Neuronal stem cell (in vitro differentiated cells): Measurements from ENCODE around the gene SLC2A5.

ENCODE experiments used
- DNase-seq: peaks from one replicate; pipeline ENCODE4 v3.0.0-alpha.2; 2013; ENCODE audit warnings: low spot score
- H2AFZ ChIP-seq: one replicate; pipeline ENCODE4 v1.6.1; 2013; ENCODE audit warnings: mild to moderate bottlenecking, low read length, inconsistent platforms
- H2AK5ac ChIP-seq: 2 replicates; pipeline ENCODE4 v1.6.1; 2013; ENCODE audit warnings: low read depth, mild to moderate bottlenecking, inconsistent platforms, low read length, moderate library complexity, mixed read lengths
- H2BK120ac ChIP-seq: 2 replicates; pipeline ENCODE4 v1.6.1; 2013; ENCODE audit warnings: low read depth, mild to moderate bottlenecking, inconsistent platforms, low read length, moderate library complexity, mixed read lengths
- H2BK12ac ChIP-seq: one replicate; pipeline ENCODE4 v1.6.1; 2013; ENCODE audit warnings: low read length, inconsistent platforms
- H2BK15ac ChIP-seq: 2 replicates; pipeline ENCODE4 v1.6.1; 2013; ENCODE audit warnings: mild to moderate bottlenecking, low read length, inconsistent platforms, mixed read lengths
- H2BK5ac ChIP-seq: one replicate; pipeline ENCODE4 v1.6.1; 2013; ENCODE audit warnings: inconsistent platforms, mild to moderate bottlenecking, low read length, moderate library complexity
- H3K14ac ChIP-seq: one replicate; pipeline ENCODE4 v1.6.1; 2013; ENCODE audit warnings: low read length, inconsistent platforms
- H3K18ac ChIP-seq: 2 replicates; pipeline ENCODE4 v1.6.1; 2013; ENCODE audit warnings: low read length, inconsistent platforms
- H3K23ac ChIP-seq: 2 replicates; pipeline ENCODE4 v1.6.1; 2013; ENCODE audit warnings: low read depth, mild to moderate bottlenecking, mixed read lengths, low read length, inconsistent platforms; ENCODE audit not compliant: poor library complexity
- H3K27ac ChIP-seq: replicated peaks from 3 replicates; pipeline ENCODE4 v1.5.1; 2013; ENCODE audit warnings: low read length, inconsistent platforms
- H3K27me3 ChIP-seq, 3 experiments: 2 replicates each; pipeline ENCODE4 v1.6.1; 2013; ENCODE audit warnings: low read length in 3 of 3, mild to moderate bottlenecking in 2 of 3, inconsistent platforms in 1 of 3, low read depth in 1 of 3, mixed read lengths in 1 of 3, moderate library complexity in 1 of 3; ENCODE audit not compliant: control insufficient read depth in 3 of 3, insufficient read depth in 3 of 3
- H3K36me3 ChIP-seq, 2 donors: replicated peaks in 1 of 2; 2 replicates each; pipeline ENCODE4 v1.6.1; 2013; ENCODE audit warnings: low read length in 2 of 2; ENCODE audit not compliant: control insufficient read depth in 2 of 2, insufficient read depth in 2 of 2
- H3K4ac ChIP-seq: 2 replicates; pipeline ENCODE4 v1.6.1; 2013; ENCODE audit warnings: inconsistent platforms, mild to moderate bottlenecking, low read length, moderate library complexity
- H3K4me1 ChIP-seq, 2 donors: 1 replicate in 1 of 2; 2 replicates in 1 of 2; pipeline ENCODE4 v1.6.1; 2013; ENCODE audit warnings: low read length in 2 of 2, low read depth in 1 of 2; ENCODE audit not compliant: control insufficient read depth in 2 of 2, insufficient read depth in 1 of 2
- H3K4me2 ChIP-seq: one replicate; pipeline ENCODE4 v1.6.1; 2013; ENCODE audit warnings: mild to moderate bottlenecking, low read length, inconsistent platforms; ENCODE audit not compliant: insufficient read depth, poor library complexity, severe bottlenecking
- H3K4me3 ChIP-seq, 2 donors: 2 replicates each; pipeline ENCODE4 v1.5.1; 2013; ENCODE audit warnings: low read length in 2 of 2, mild to moderate bottlenecking in 2 of 2, inconsistent platforms in 1 of 2, moderate library complexity in 1 of 2
- H3K79me1 ChIP-seq: one replicate; pipeline ENCODE4 v1.6.1; 2013; ENCODE audit warnings: low read depth, mild to moderate bottlenecking, inconsistent platforms, low read length, moderate library complexity
- H3K9ac ChIP-seq: one replicate; pipeline ENCODE4 v1.6.1; 2013; ENCODE audit warnings: mild to moderate bottlenecking, low read depth, low read length, inconsistent platforms; ENCODE audit not compliant: poor library complexity
- H3K9me3 ChIP-seq, 2 donors: replicated peaks in 1 of 2; 2 replicates each; pipeline versions ENCODE3 to v1.6.1; 2013; ENCODE audit warnings: low read length in 2 of 2, mild to moderate bottlenecking in 2 of 2, inconsistent platforms in 1 of 2, low read depth in 1 of 2, mixed read lengths in 1 of 2, moderate library complexity in 1 of 2; ENCODE audit not compliant: control insufficient read depth in 2 of 2, insufficient read depth in 1 of 2
- H4K8ac ChIP-seq: one replicate; pipeline ENCODE4 v1.6.1; 2013; ENCODE audit warnings: low read depth, mild to moderate bottlenecking, inconsistent platforms, low read length, moderate library complexity
- H4K91ac ChIP-seq: one replicate; pipeline ENCODE4 v1.6.1; 2013; ENCODE audit warnings: low read length, low read depth, mild to moderate bottlenecking, inconsistent platforms; ENCODE audit not compliant: poor library complexity
- WGBS, 2 donors: extraction: QIAGEN DNeasy Blood & Tissue Kit; methylation state at CpG; one replicate each; pipeline ENCODE4 v1.1.7; 2013; ENCODE audit warnings: missing lambda C conversion rate in 2 of 2, mixed read lengths in 1 of 2; ENCODE audit not compliant: insufficient read length in 2 of 2, insufficient replicate concordance in 1 of 2; ENCODE audit errors: extremely low coverage in 2 of 2; 5-methylcytosine and 5-hydroxymethylcytosine counted together

The SLC2A5 gene

DNA sequence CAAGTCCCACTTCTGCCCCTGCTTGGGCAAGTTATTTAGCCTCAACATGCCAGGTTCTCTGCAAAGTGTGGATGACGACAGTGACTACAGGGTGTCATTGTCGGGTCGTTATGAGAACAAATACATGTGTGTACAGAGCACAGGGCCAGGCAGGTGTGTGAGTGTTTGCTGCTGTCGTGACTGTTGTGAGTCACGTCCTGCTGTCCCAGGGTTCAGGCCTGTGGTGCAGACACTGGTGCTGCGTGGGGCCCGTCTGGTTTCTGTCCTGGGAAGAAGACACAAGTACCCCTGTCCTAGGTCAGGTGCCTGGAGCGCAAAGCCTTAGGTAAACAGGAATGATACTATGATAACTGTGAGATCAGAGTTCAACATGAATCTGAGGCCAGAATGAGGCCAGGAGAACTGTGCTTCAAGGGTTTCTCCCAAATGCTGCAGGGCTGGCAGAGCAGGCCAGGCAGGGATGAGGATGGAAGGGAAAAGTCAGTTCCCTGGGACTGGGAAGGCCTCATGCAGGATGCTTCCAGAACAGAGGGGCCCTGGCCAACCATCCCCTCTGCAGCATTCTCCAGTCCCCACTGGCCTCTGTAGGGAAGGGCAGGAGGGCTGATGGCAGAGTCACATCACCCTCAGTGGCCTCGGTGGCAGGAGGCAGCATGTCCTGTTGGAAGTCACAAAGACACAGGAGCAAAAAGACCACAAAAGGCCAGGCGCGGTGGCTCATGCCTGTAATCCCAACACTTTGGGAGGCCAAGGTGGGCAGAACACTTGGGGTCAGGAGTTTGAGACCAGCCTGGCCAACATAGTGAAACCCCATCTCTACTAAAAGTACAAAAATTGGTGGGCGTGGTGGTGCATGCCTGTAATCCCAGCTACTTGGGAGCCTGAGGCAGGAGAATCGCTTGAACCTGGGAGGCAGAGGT lies 43.8 kb upstream of the SLC2A5 start:
- peak overlapping the region in 1 of 2 donors; percentile 26 for H3K4me3 ChIP-seq
- peak overlapping the region; percentile 73 for H3K23ac ChIP-seq
- no CpG with 5 or more reads among the region's 13 CpGs for WGBS, 2 donors
- no peak overlapping the region for H2BK12ac ChIP-seq
- H3K36me3 ChIP-seq = no peaks in the 10 kb centered on the region
- H3K27ac ChIP-seq = no peak overlapping the region
- H3K4me1 ChIP-seq = peaks cover 0 to 3% of the 10 kb centered on the region in 2 donors
- no peak overlapping the region for H3K14ac ChIP-seq
- H2BK120ac ChIP-seq = no peak overlapping the region
- H3K27me3 ChIP-seq = peaks cover 0 to 16% (median 0%) of the 10 kb centered on the region in 3 experiments
- H2BK15ac ChIP-seq = peak overlapping the region; percentile 6
- no peaks in the 10 kb centered on the region for H3K79me1 ChIP-seq
- peak overlapping the region; percentile 24 for H4K91ac ChIP-seq
- H3K4me2 ChIP-seq = no peak overlapping the region
- DNase-seq = no peak
- peak overlapping the region; percentile 44 for H3K9ac ChIP-seq
- H2AFZ ChIP-seq = no peak overlapping the region
- H3K4ac ChIP-seq = peak overlapping the region; percentile 53
- peak overlapping the region; percentile 35 for H2AK5ac ChIP-seq
- H4K8ac ChIP-seq = no peak overlapping the region
- no peak overlapping the region for H2BK5ac ChIP-seq
- no peaks in the 10 kb centered on the region for H3K9me3 ChIP-seq
- peak overlapping the region; percentile 90 for H3K18ac ChIP-seq

DNA sequence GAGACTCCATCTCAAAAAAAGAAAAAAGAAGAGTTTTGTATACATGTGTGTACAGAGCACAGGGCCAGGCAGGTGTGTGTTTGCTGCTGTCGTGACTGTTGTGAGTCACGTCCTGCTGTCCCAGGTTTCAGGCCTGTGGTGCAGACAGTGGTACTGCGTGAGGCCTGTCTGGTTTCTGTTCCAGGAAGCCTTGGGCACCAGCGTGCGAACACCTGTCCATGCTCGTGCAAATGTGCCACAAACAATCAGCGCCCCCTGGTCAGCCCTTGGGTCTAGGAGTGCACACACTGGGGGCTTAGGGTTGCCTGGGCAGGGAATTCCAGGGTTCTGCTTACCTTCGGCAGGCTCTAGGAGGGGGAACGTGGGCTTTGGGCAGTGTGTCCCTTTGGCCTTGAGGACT lies 42.5 kb upstream of the SLC2A5 start:
- Histone ChIP-seq H3K23ac (no peak overlapping the region), H3K4me1 (peaks cover 0 to 3% of the 10 kb centered on the region in 2 donors), H2AFZ (no peak overlapping the region), H3K9ac (no peak overlapping the region), H3K4me2 (no peak overlapping the region), H4K91ac (no peak overlapping the region), H3K27ac (no peak overlapping the region), H4K8ac (no peak overlapping the region), H3K79me1 (no peaks in the 10 kb centered on the region), H3K4me3 (no peak overlapping the region), H3K14ac (peak overlapping the region; percentile 38), H2BK12ac (no peak overlapping the region), H2BK120ac (no peak overlapping the region), H2AK5ac (no peak overlapping the region), H3K9me3 (no peaks in the 10 kb centered on the region), H3K27me3 (peaks cover 0 to 19% (median 0%) of the 10 kb centered on the region in 3 experiments), H2BK15ac (no peak overlapping the region), H3K4ac (no peak overlapping the region), H3K18ac (no peak overlapping the region), H2BK5ac (no peak overlapping the region), H3K36me3 (no peaks in the 10 kb centered on the region)
- WGBS, 2 donors = no CpG with 5 or more reads among the region's 9 CpGs
- no peak for DNase-seq

DNA sequence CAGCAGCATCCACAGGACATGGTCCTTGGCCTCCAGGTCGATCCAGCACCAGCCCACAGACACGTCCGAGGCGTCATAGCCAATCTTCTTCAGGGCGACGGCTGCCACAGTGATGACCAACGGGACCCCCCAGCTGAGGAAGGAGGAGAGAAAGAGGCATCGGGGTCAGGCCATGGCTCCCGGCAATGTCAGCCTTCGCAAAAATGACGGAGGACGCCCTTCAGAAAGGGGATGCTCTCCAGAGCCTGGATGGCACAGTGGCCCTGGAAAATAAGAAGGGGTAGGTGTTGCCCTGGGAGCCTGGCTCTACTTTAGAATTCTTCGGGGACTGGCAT lies 41.9 kb upstream of the SLC2A5 start:
- no CpG with 5 or more reads among the region's 13 CpGs for WGBS, 2 donors
- H2AK5ac ChIP-seq = peak overlapping the region; percentile 44
- no peaks in the 10 kb centered on the region for H3K79me1 ChIP-seq
- H3K4me1 ChIP-seq = peaks cover 0 to 3% of the 10 kb centered on the region in 2 donors
- H2BK5ac ChIP-seq = no peak overlapping the region
- H3K27me3 ChIP-seq = peaks cover 0 to 24% (median 0%) of the 10 kb centered on the region in 3 experiments
- H3K14ac ChIP-seq = no peak overlapping the region
- no peak for DNase-seq
- H4K91ac ChIP-seq = no peak overlapping the region
- no peaks in the 10 kb centered on the region for H3K36me3 ChIP-seq
- H3K23ac ChIP-seq = no peak overlapping the region
- no peak overlapping the region for H2AFZ ChIP-seq
- H4K8ac ChIP-seq = no peak overlapping the region
- no peaks in the 10 kb centered on the region for H3K9me3 ChIP-seq
- H3K4me2 ChIP-seq = no peak overlapping the region
- H2BK120ac ChIP-seq = no peak overlapping the region
- no peak overlapping the region for H2BK15ac ChIP-seq
- H3K9ac ChIP-seq = peak overlapping the region; percentile 64
- H3K4ac ChIP-seq = no peak overlapping the region
- H3K18ac ChIP-seq = peak overlapping the region; percentile 44
- H3K27ac ChIP-seq = no peak overlapping the region
- H3K4me3 ChIP-seq = no peak overlapping the region
- no peak overlapping the region for H2BK12ac ChIP-seq

DNA sequence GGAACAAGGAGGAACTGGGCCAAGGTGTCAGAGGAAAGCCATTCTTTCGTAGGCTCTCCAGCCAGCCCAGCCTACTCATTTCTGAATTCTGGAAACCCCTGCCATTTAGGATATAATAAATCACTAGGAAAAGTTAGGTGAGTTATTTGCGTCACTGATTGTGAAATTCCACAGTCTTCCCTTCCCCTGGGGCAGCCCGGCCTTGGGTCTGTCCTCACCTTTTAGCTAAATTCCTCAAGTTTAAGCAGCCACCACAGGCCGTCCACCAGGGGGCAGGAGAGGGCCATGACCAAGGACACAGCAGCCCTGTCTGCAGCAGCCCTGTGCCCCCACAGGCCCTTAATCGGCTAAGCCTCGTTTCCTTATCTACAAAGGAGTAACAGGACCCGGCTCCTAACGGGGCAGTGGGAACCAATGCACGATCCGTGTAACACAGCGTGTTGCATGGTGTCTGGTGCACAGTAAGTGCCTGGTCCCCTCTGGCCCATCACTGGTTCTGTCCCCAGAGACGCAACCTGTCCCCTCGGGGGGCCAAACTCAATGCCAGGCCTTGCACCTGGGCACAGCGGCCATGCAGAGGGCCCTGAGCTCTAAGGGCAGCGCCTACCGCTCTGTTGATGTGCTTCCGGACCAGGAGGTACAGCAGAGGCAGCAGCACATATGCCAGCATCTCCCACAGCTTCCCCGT lies 41.4 kb upstream of the SLC2A5 start:
- WGBS, 2 donors = no CpG with 5 or more reads among the region's 18 CpGs
- no peaks in the 10 kb centered on the region for H3K9me3 ChIP-seq
- no peak overlapping the region for H3K4ac ChIP-seq
- no peak overlapping the region for H4K8ac ChIP-seq
- H3K27ac ChIP-seq = no peak overlapping the region
- H2AK5ac ChIP-seq = peak overlapping the region; percentile 44
- peak; percentile 76 for DNase-seq
- no peak overlapping the region for H2AFZ ChIP-seq
- H2BK15ac ChIP-seq = no peak overlapping the region
- no peak overlapping the region for H3K4me2 ChIP-seq
- no peak overlapping the region for H2BK120ac ChIP-seq
- no peak overlapping the region for H3K23ac ChIP-seq
- H3K79me1 ChIP-seq = no peaks in the 10 kb centered on the region
- H3K36me3 ChIP-seq = no peaks in the 10 kb centered on the region
- no peak overlapping the region for H2BK12ac ChIP-seq
- H2BK5ac ChIP-seq = no peak overlapping the region
- H3K9ac ChIP-seq = peak overlapping the region; percentile 64
- no peak overlapping the region for H3K4me3 ChIP-seq
- H3K27me3 ChIP-seq = peaks cover 0 to 25% (median 0%) of the 10 kb centered on the region in 3 experiments
- peak overlapping the region; percentile 25 for H3K14ac ChIP-seq
- no peak overlapping the region for H4K91ac ChIP-seq
- peaks cover 0 to 3% of the 10 kb centered on the region in 2 donors for H3K4me1 ChIP-seq
- peak overlapping the region; percentile 44 for H3K18ac ChIP-seq
